AG09309 (cell line): ENCODE data around the gene SLC38A5.

Experiments used
- DNase-seq: peaks from one replicate; pipeline ENCODE4 v3.0.0-alpha.2; 2010; ENCODE audit warnings: low read depth
- H3K4me3 ChIP-seq: 2 replicates; pipeline ENCODE4 v1.5.1; 2011; ENCODE audit warnings: mild to moderate bottlenecking, low read depth, low read length, moderate library complexity; ENCODE audit not compliant: control insufficient read depth
- TF ChIP-seq, protein P1 (sequence below): IDR thresholded peaks from 2 replicates; pipeline ENCODE4 v1.5.1; 2011; ENCODE audit warnings: mild to moderate bottlenecking, low read depth, low read length, inconsistent platforms; ENCODE audit not compliant: insufficient read depth, control insufficient read depth; ENCODE audit errors: missing control alignments

Gene SLC38A5

DNA sequence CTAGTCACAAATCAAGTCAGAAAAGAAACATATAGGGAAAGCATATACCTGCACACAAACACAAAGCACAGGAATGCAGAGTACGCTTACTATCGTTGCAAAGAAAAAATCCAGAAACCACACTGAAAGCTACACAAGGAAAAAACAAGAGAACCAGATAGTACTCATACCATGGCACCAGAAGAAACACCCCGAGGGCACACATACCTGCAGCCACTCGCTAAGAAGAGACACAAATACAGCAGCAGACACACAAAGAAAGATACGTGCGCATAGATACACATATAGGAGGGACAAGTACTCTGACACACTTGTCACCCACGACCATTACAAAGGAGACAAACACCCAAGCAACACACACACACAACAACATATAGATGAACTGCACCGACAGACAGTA, 1.4 kb upstream of the SLC38A5 start:
- H3K4me3 ChIP-seq, result no peak overlapping the region
- TF ChIP-seq, protein P1, sequence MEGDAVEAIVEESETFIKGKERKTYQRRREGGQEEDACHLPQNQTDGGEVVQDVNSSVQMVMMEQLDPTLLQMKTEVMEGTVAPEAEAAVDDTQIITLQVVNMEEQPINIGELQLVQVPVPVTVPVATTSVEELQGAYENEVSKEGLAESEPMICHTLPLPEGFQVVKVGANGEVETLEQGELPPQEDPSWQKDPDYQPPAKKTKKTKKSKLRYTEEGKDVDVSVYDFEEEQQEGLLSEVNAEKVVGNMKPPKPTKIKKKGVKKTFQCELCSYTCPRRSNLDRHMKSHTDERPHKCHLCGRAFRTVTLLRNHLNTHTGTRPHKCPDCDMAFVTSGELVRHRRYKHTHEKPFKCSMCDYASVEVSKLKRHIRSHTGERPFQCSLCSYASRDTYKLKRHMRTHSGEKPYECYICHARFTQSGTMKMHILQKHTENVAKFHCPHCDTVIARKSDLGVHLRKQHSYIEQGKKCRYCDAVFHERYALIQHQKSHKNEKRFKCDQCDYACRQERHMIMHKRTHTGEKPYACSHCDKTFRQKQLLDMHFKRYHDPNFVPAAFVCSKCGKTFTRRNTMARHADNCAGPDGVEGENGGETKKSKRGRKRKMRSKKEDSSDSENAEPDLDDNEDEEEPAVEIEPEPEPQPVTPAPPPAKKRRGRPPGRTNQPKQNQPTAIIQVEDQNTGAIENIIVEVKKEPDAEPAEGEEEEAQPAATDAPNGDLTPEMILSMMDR, result no peak
- no peak for DNase-seq

GRCh38 chrX:48470833-48471118, 716 bp upstream of the SLC38A5 start:
- no peak overlapping the region for H3K4me3 ChIP-seq
- TF ChIP-seq, protein P1, result no peak
- DNase-seq, result no peak

GRCh38 chrX:48468693-48469691, 1.1 kb downstream of the SLC38A5 start:
- DNase-seq, result no peak
- H3K4me3 ChIP-seq, result no peak overlapping the region
- TF ChIP-seq, protein P1, result no peak

- TF ChIP-seq, protein P1, result no peak
- H3K4me3 ChIP-seq, result peak overlapping the region; percentile 37
These were observed 1.8 kb downstream of the SLC38A5 start for GRCh38 chrX:48468247-48468671.

GRCh38 chrX:48467281-48467761, 2.7 kb downstream of the SLC38A5 start:
- peak overlapping the region; percentile 37 for H3K4me3 ChIP-seq
- DNase-seq, result no peak
- TF ChIP-seq, protein P1, result no peak

More at GRCh38 chrX:48468247-48468671, 1.8 kb downstream of the SLC38A5 start:
- no peak for DNase-seq

GRCh38 chrX:48466696-48467095, 3.4 kb downstream of the SLC38A5 start:
- no peak overlapping the region for H3K4me3 ChIP-seq
- TF ChIP-seq, protein P1, result peak; percentile 23
- no peak for DNase-seq
